GM18520 (cell line): ENCODE data around the gene LYAR.
A peak's percentile ranks its signal among the peaks of the same experiment; 100 is the strongest.

Source experiments
- ATAC-seq: cut with Tn5 transposase; IDR thresholded peaks from one replicate; pipeline ENCODE4 v1.9.1; 2021; ENCODE audit not compliant: unreplicated experiment

Gene LYAR

GRCh38 chr4:4316150-4316495, 26.2 kb upstream of the LYAR start:
- no peak for ATAC-seq

- no peak for ATAC-seq
Measured at GRCh38 chr4:4315461-4316149, 25.7 kb upstream of the LYAR start.

GRCh38 chr4:4311193-4311592, 21.2 kb upstream of the LYAR start:
- ATAC-seq: no peak

GRCh38 chr4:4308800-4309441, 19.0 kb upstream of the LYAR start:
- ATAC-seq: no peak

GRCh38 chr4:4306920-4307319, 17.0 kb upstream of the LYAR start:
- ATAC-seq: no peak

- ATAC-seq: no peak
Measured at GRCh38 chr4:4302416-4302815, 12.5 kb upstream of the LYAR start.

- no peak for ATAC-seq
Measured at GRCh38 chr4:4302001-4302400, 12.0 kb upstream of the LYAR start.

- ATAC-seq: no peak
Measured at GRCh38 chr4:4299006-4299405, 9.1 kb upstream of the LYAR start.

- no peak for ATAC-seq
Measured at GRCh38 chr4:4296283-4296846, 6.4 kb upstream of the LYAR start.

GRCh38 chr4:4293279-4293678, 3.3 kb upstream of the LYAR start:
- ATAC-seq: no peak

- peak; percentile 6 for ATAC-seq
Measured at GRCh38 chr4:4289597-4289940, 385 bp downstream of the LYAR start.

GRCh38 chr4:4289055-4289454, 899 bp downstream of the LYAR start:
- ATAC-seq: no peak

- no peak for ATAC-seq
Measured at GRCh38 chr4:4288098-4288497, 1.9 kb downstream of the LYAR start.

- no peak for ATAC-seq
Measured at GRCh38 chr4:4284827-4285618, 4.9 kb downstream of the LYAR start.

GRCh38 chr4:4281787-4282186, 8.2 kb downstream of the LYAR start:
- ATAC-seq: no peak

GRCh38 chr4:4277531-4277930, 12.4 kb downstream of the LYAR start:
- no peak for ATAC-seq

GRCh38 chr4:4274226-4274625, 15.7 kb downstream of the LYAR start:
- no peak for ATAC-seq

- no peak for ATAC-seq
Measured at GRCh38 chr4:4271912-4272311, 18.0 kb downstream of the LYAR start.

- no peak for ATAC-seq
Measured at GRCh38 chr4:4270529-4270928, 19.4 kb downstream of the LYAR start.

GRCh38 chr4:4269856-4270255, 20.1 kb downstream of the LYAR start:
- ATAC-seq: no peak

- ATAC-seq: no peak
Measured at GRCh38 chr4:4269331-4269731, 20.6 kb downstream of the LYAR start.

- ATAC-seq: no peak
Measured at GRCh38 chr4:4268776-4269175, 21.2 kb downstream of the LYAR start.
